Measurements from ENCODE around the gene MGMT.

MGMT gene

DNA sequence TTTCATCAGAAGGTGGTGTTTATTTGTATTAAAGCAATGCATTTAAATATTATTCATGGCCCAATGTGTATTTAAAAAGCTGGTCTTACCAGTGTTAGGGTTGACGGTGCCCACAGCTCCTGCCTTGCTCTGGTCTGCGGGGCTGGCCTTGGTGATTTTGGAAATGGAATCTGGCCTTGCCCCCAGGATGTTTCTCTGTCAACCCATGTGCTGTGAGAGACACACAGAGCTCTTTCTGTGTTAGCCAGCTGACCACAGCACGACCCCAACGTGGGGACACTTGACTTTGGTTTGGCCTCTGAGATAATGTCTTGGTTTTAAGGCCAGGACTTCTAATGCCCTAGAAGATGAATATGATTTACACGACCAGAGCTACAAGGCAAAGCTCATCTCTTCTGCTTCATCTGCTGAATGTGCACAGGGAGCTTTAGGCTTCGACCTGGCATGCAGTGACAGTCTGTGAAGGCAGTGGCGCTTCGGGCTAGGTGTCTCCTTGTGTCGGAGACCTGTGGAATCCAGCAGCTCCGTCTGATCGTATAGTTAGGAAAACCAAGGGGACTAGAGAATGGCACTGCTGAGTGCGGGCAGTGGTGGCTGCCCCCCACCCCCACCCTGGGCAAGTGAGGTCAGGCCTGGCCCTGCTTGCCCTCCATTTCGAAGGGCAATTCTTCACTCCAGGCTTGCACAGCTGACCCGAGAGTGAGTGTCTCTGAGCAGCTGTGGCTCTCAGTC, 250.9 kb downstream of the MGMT start:
- no peak for DNase-seq

GRCh38 chr10:129718548-129719414, 251.7 kb downstream of the MGMT start:
- no peak for DNase-seq

GRCh38 chr10:129719415-129719739, 252.3 kb downstream of the MGMT start:
- no peak for DNase-seq

- DNase-seq = no peak
Measured at GRCh38 chr10:129719889-129720590, 253.0 kb downstream of the MGMT start.

DNA sequence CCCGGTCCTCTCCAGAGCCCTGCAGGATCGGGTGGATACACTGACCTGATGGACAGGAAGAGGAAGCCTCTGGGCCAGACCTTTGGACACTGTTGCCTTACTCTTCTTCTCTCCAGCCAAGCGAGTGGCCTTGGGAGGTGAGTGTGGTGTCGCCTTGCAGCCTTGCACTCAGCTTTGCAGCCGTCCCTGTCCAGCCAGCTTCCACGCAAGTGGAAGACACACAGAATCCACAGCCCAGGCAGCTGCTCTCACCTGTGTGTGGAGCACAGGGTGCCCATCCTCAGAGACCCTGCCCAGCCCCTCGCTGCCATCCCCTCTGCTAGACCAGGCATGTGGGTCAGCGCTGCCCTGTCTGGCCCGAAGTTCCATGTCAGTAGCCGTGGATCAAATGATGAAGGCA, 258.0 kb downstream of the MGMT start:
- no peak for DNase-seq

DNA sequence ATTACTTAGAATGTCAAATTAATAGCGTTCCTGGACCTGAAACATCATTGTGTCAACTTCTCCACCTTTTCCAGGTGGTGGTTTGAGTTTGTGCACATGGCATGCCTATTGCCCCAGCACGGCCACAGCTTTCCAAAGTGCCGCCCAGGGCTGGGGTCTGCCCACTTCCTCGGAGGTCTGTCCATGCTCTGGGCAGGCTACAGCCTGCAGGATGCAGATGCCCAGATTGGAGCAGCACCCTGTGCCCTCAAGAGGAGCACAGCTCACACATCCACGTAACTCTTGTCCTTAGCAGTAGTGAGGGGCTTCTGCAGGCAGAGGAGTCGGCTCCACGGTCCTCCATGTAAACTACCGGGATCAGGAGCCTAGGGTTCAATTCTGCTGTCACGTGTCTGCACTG, 258.4 kb downstream of the MGMT start:
- DNase-seq = no peak

- DNase-seq = no peak
Measured at GRCh38 chr10:129725890-129726631, 259.0 kb downstream of the MGMT start.

- DNase-seq = no peak
Measured at GRCh38 chr10:129727071-129727470, 260.0 kb downstream of the MGMT start.

- no peak for DNase-seq
Measured at GRCh38 chr10:129727495-129727894, 260.5 kb downstream of the MGMT start.

- DNase-seq = no peak
Measured at GRCh38 chr10:129728246-129728820, 261.3 kb downstream of the MGMT start.

DNA sequence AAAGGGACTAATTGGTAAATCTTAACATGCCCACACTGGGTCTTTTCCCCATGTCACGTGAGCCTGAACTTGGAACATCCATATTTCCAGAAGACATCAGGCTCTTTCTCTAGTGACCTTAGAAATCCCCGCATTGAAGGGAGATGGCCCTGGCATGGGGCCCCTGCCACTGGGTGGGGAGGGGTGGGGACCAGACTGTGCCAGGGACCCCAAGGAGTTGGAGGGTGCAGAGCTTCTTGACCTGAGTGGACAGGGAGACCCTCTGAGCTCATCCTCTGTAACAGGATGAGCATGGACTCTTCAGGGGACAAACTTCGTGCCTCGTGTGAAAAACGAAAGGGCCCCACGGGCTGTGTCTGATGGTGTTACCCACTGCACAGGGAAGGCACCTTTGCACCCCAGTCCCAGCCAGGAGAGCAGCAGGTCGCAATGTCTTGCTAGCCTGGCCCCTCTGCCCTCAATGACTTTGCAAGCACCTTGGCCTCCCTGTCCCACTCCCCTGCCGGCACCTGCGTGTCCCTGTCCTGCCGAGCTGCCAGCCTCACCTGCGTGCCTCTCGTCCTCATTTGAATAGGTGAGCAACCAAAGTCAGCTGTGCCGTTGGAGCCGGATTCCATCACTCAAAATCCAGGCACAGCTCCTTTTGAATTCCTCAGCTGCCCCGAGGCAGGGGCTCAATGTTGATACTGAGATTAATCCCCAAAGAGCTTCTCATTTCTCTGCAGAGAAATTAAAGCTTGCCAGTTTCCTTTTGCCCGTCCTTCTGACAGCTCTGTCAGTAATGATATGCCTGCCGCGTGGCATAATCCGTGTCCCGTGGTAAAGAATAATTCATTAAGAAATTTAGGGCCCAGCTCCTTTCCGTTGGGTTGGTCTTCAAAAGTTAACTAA, 262.1 kb downstream of the MGMT start:
- no peak for DNase-seq

- no peak for DNase-seq
Measured at GRCh38 chr10:129730272-129730992, 263.4 kb downstream of the MGMT start.

GRCh38 chr10:129730993-129731325, 263.9 kb downstream of the MGMT start:
- DNase-seq = no peak

GRCh38 chr10:129740532-129741279, 273.7 kb downstream of the MGMT start:
- DNase-seq = no peak

GRCh38 chr10:129741280-129741977, 274.4 kb downstream of the MGMT start:
- no peak for DNase-seq

GRCh38 chr10:129741978-129742741, 275.1 kb downstream of the MGMT start:
- no peak for DNase-seq

- no peak for DNase-seq
Measured at GRCh38 chr10:129742742-129743550, 275.9 kb downstream of the MGMT start.

GRCh38 chr10:129743738-129744133, 276.7 kb downstream of the MGMT start:
- DNase-seq = no peak

Measured in CD4-positive, alpha-beta T cell treated with Interleukin-15 for 1 hour (primary cell).